AG04449 (cell line): ENCODE results near the gene PCDHB11.
"Not testable (repeated sequence)": the region's sequence is repeated elsewhere in the genome, so short reads cannot be mapped to it uniquely, and the experiment has no call there.

Experiments used
- CTCF ChIA-PET: fragments of 350-600 bp; formaldehyde crosslinking; extraction: SDS; loops from one replicate; lab custom pipeline; 2021; ENCODE audit warnings: antibody characterized with exemption; lab: Yijun Ruan, JAX
- POLR2A ChIA-PET: fragments of 400-600, 350-600 bp; formaldehyde crosslinking; extraction: SDS; loops from one replicate; lab custom pipeline; 2020; ENCODE audit warnings: antibody characterized with exemption, inconsistent platforms; lab: Yijun Ruan, JAX
- DNase-seq: peaks from one replicate; pipeline ENCODE4 v3.0.0-alpha.2; 2010; ENCODE audit warnings: low read depth, low spot score
- H3K4me3 ChIP-seq: 2 replicates; pipeline ENCODE4 v1.5.1; 2011; ENCODE audit warnings: low read depth, mild to moderate bottlenecking, control low read depth, low read length
- TF ChIP-seq, protein P1 (sequence below): IDR thresholded peaks from one replicate; pipeline ENCODE4 v1.5.1; 2011; ENCODE audit warnings: mild to moderate bottlenecking, moderate library complexity, low read length, control low read depth, inconsistent platforms; ENCODE audit not compliant: insufficient read depth; ENCODE audit errors: missing control alignments

PCDHB11 gene

DNA sequence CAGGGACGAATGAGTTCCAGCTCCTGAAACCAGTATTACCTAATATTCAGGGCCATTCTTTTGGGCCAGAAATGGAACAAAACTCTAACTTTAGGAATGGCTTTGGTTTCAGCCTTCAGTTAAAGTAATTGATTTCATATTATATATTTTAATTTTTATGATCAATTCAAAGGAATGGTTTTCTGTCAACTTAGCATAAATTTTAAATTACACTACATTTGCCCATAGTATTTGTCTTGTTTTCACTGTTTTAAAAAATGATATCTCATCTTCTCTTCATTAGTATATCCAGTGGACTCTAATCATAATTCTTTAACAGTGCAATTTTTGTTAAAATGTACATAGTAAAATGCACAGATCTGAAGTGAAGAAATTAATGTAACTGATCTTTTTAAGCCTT, 19.1 kb upstream of the PCDHB11 start:
- DNase-seq = no peak
- POLR2A ChIA-PET = no interaction called here
- CTCF ChIA-PET = no interaction called here
- TF ChIP-seq, protein P1, sequence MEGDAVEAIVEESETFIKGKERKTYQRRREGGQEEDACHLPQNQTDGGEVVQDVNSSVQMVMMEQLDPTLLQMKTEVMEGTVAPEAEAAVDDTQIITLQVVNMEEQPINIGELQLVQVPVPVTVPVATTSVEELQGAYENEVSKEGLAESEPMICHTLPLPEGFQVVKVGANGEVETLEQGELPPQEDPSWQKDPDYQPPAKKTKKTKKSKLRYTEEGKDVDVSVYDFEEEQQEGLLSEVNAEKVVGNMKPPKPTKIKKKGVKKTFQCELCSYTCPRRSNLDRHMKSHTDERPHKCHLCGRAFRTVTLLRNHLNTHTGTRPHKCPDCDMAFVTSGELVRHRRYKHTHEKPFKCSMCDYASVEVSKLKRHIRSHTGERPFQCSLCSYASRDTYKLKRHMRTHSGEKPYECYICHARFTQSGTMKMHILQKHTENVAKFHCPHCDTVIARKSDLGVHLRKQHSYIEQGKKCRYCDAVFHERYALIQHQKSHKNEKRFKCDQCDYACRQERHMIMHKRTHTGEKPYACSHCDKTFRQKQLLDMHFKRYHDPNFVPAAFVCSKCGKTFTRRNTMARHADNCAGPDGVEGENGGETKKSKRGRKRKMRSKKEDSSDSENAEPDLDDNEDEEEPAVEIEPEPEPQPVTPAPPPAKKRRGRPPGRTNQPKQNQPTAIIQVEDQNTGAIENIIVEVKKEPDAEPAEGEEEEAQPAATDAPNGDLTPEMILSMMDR = no peak
- H3K4me3 ChIP-seq = no peak overlapping the region

DNA sequence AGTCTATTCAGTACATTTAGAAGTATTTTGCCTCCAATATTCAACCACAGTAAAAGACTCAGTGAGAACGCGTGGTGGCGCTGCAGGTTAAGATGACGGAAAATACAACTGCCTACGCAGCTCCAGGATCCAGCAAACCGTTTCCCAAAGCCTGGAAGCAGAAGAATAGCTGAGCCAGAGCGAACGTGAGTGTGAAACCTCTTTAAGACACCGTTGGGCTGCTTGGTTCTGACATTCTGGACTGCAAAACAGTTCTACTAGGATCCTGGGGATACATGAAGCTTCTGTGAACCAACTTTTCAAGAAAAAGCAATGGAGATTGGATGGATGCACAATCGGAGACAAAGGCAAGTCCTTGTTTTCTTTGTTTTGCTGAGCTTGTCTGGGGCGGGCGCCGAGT, 17.2 kb upstream of the PCDHB11 start, which contains the start of gene PCDHB16:
TSS of gene PCDHB16 (plus strand) at position 140 of the 400 bp plus-strand sequence. CDS start at position 313, 173 bp downstream.
- TF ChIP-seq, protein P1 = no peak
- DNase-seq = no peak
- POLR2A ChIA-PET = no interaction called here
- peak within 1 kb of the TSS; percentile 23; the same call in 1 of the 2 replicates for H3K4me3 ChIP-seq
- CTCF ChIA-PET = interaction anchor here (0.8 to 1.9 kb wide), 6 partner anchors 8 to 386 kb away, joined by 3 to 11 read pairs (median 4); partner anchors contain the start of gene PCDHB7

DNA sequence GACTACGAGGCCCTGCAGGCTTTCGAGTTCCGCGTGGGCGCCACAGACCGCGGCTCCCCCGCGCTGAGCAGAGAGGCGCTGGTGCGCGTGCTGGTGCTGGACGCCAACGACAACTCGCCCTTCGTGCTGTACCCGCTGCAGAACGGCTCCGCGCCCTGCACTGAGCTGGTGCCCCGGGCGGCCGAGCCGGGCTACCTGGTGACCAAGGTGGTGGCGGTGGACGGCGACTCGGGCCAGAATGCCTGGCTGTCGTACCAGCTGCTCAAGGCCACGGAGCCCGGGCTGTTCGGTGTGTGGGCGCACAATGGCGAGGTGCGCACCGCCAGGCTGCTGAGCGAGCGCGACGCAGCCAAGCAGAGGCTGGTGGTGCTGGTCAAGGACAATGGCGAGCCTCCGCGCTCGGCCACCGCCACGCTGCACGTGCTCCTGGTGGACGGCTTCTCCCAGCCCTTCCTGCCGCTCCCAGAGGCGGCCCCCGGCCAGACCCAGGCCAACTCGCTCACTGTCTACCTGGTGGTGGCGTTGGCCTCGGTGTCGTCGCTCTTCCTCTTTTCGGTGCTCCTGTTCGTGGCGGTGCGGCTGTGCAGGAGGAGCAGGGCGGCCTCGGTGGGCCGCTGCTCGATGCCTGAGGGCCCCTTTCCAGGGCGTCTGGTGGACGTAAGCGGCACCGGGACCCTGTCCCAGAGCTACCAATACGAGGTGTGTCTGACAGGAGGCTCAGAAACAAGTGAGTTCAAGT, 15.1 kb upstream of the PCDHB11 start:
- DNase-seq, H3K4me3 ChIP-seq, POLR2A ChIA-PET: not testable (repeated sequence)
- CTCF ChIA-PET = interaction anchor here (0.9 kb wide), 1 partner anchor 383 kb away, joined by 3 read pairs; no protein-coding TSS in a partner anchor

DNA sequence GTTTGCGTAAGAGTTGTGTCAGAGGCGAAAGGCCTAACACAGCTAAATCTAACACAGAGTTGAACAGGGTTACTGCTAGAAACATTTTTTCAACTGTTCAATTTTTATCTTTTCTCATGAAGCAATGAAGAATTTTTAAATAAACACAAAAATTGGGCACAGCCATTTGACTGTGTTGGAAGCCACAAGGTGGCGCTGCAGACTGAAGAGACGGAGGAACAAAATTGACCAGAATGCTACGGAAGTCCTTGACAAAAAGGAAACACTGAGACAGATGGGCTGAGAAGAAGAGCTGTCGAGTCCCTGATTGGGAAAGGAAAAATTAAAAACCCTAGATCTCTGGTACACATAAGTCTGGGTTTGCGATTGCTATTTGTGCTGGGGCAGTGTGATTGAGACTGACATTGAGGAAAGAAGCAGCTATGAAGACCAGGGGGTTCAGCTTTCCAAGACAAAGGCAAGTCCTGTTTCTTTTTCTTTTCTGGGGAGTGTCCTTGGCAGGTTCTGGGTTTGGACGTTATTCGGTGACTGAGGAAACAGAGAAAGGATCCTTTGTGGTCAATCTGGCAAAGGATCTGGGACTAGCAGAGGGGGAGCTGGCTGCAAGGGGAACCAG, 12.4 kb upstream of the PCDHB11 start, which contains the start of gene PCDHB9:
TSS of gene PCDHB9 (plus strand) at position 265 of the 616 bp plus-strand sequence. CDS start at position 423, 158 bp downstream.
- TF ChIP-seq, protein P1 = peak; percentile 0
- no peak for DNase-seq
- POLR2A ChIA-PET = no interaction called here
- no peak within 1 kb of the TSS for H3K4me3 ChIP-seq
- CTCF ChIA-PET = interaction anchor here (0.7 to 1.6 kb wide), 3 partner anchors 10 to 377 kb away, joined by 4 to 5 read pairs (median 5); no protein-coding TSS in a partner anchor

DNA sequence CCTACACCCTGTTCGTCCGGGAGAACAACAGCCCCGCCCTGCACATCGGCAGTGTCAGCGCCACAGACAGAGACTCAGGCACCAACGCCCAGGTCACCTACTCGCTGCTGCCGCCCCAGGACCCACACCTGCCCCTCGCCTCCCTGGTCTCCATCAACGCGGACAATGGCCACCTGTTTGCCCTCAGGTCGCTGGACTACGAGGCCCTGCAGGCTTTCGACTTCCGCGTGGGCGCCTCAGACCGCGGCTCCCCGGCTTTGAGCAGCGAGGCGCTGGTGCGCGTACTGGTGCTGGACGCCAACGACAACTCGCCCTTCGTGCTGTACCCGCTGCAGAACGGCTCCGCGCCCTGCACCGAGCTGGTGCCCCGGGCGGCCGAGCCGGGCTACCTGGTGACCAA, 10.7 kb upstream of the PCDHB11 start:
- DNase-seq, H3K4me3 ChIP-seq, CTCF ChIA-PET, POLR2A ChIA-PET: not testable (repeated sequence)

DNA sequence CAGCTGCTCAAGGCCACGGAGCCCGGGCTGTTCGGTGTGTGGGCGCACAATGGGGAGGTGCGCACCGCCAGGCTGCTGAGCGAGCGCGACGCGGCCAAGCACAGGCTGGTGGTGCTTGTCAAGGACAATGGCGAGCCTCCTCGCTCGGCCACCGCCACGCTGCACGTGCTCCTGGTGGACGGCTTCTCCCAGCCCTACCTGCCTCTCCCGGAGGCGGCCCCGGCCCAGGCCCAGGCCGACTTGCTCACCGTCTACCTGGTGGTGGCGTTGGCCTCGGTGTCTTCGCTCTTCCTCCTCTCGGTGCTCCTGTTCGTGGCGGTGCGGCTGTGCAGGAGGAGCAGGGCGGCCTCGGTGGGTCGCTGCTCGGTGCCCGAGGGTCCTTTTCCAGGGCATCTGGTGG, 10.3 kb upstream of the PCDHB11 start:
- DNase-seq, H3K4me3 ChIP-seq, CTCF ChIA-PET, POLR2A ChIA-PET: not testable (repeated sequence)

DNA sequence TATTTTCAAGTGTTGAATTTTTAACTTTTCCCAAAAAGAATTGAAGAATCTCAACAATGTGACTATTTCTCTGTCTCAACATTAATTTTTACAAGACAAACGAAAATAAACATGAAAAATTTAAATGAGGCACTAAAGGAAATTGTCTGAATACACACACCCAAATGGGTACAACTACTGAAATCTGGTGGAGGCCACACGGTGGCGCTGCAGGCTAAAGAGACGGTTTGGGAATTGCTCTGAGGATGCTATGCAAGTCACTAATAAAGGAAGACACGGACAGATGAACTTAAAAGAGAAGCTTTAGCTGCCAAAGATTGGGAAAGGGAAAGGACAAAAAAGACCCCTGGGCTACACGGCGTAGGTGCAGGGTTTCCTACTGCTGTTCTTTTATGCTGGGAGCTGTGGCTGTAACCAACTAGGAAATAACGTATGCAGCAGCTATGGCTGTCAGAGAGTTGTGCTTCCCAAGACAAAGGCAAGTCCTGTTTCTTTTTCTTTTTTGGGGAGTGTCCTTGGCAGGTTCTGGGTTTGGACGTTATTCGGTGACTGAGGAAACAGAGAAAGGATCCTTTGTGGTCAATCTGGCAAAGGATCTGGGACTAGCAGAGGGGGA, 7.2 kb upstream of the PCDHB11 start, which contains the start of gene PCDHB10:
TSS of gene PCDHB10 (plus strand) at position 244 of the 616 bp plus-strand sequence. CDS start at position 444, 200 bp downstream.
- no peak for DNase-seq

DNA sequence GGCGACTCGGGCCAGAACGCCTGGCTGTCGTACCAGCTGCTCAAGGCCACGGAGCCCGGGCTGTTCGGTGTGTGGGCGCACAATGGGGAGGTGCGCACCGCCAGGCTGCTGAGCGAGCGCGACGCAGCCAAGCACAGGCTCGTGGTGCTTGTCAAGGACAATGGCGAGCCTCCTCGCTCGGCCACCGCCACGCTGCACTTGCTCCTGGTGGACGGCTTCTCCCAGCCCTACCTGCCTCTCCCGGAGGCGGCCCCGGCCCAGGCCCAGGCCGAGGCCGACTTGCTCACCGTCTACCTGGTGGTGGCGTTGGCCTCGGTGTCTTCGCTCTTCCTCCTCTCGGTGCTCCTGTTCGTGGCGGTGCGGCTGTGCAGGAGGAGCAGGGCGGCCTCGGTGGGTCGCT, 5.1 kb upstream of the PCDHB11 start:
- DNase-seq, H3K4me3 ChIP-seq, CTCF ChIA-PET, POLR2A ChIA-PET: not testable (repeated sequence)

More for the DNA sequence above, 7.2 kb upstream of the PCDHB11 start, which contains the start of gene PCDHB10:
- CTCF ChIA-PET = interaction anchor here (0.7 to 2.0 kb wide), 5 partner anchors 365 to 376 kb away, joined by 3 to 20 read pairs (median 4); no protein-coding TSS in a partner anchor
- POLR2A ChIA-PET = no interaction called here
- TF ChIP-seq, protein P1 = peak; percentile 14
- peak within 1 kb of the TSS; percentile 18; the same call in 1 of the 2 replicates for H3K4me3 ChIP-seq
